Stimulated activated effector memory CD8-positive, alpha-beta T cell treated with anti-CD3 and anti-CD28 coated beads, Interleukin-12 subunit alpha, Interleukin-12 subunit beta, amount 100 ng/mL, for 72 hours (primary cell): ENCODE data around the gene KCNK5.

Experiments used
- ATAC-seq: fragments of 150-1000 bp; cut with Tn5 transposase; 2 replicates; pipeline ENCODE4 v1.10.0; 2021
- DNase-seq, 2 donors: peaks; one replicate each; pipeline ENCODE4 v3.0.0; 2021 to 2022; ENCODE audit warnings: low spot score in 2 of 2
- H3K27ac Mint-ChIP-seq: one replicate; pipeline ENCODE4 v1.8.0; 2022; ENCODE audit warnings: mild to moderate bottlenecking, mixed read lengths
- H3K36me3 Mint-ChIP-seq: one replicate; pipeline ENCODE4 v1.8.0; 2022; ENCODE audit warnings: mild to moderate bottlenecking, mixed read lengths
- H3K4me1 Mint-ChIP-seq: one replicate; pipeline ENCODE4 v1.8.0; 2022; ENCODE audit warnings: mixed read lengths
- H3K4me3 Mint-ChIP-seq: one replicate; pipeline ENCODE4 v1.8.0; 2022; ENCODE audit warnings: mild to moderate bottlenecking, mixed read lengths
- H3K9me3 Mint-ChIP-seq: one replicate; pipeline ENCODE4 v1.8.0; 2022; ENCODE audit warnings: mixed read lengths

KCNK5 gene

GRCh38 chr6:39189131-39189530, 40.1 kb downstream of the KCNK5 start:
- Mint-ChIP-seq H3K4me1 (peaks cover 32% of the 10 kb centered on the region), H3K36me3 (peaks cover 49% of the 10 kb centered on the region), H3K9me3 (no peaks in the 10 kb centered on the region), H3K27ac (peak overlapping the region; percentile 55), H3K4me3 (no peak overlapping the region)
- ATAC-seq, result no peak
- no peak for DNase-seq

GRCh38 chr6:39188571-39188970, 40.7 kb downstream of the KCNK5 start:
- peaks cover 48% of the 10 kb centered on the region for H3K36me3 Mint-ChIP-seq
- H3K9me3 Mint-ChIP-seq, result no peaks in the 10 kb centered on the region
- H3K4me1 Mint-ChIP-seq, result peaks cover 32% of the 10 kb centered on the region
- ATAC-seq, result peak; percentile 52
- peak overlapping the region; percentile 55 for H3K27ac Mint-ChIP-seq
- DNase-seq, result no peak
- no peak overlapping the region for H3K4me3 Mint-ChIP-seq

GRCh38 chr6:39188098-39188450, 41.2 kb downstream of the KCNK5 start:
- Mint-ChIP-seq H3K4me3 (no peak overlapping the region), H3K36me3 (peaks cover 43% of the 10 kb centered on the region), H3K9me3 (no peaks in the 10 kb centered on the region), H3K27ac (peak overlapping the region; percentile 55), H3K4me1 (peaks cover 32% of the 10 kb centered on the region)
- no peak for ATAC-seq
- no peak for DNase-seq

GRCh38 chr6:39184906-39185580, 44.2 kb downstream of the KCNK5 start:
- Mint-ChIP-seq H3K4me1 (peaks cover 28% of the 10 kb centered on the region), H3K36me3 (peaks cover 26% of the 10 kb centered on the region), H3K9me3 (no peaks in the 10 kb centered on the region), H3K4me3 (no peak overlapping the region), H3K27ac (peak overlapping the region; percentile 26)
- ATAC-seq, result no peak
- DNase-seq, result no peak

- no peak for ATAC-seq
- Mint-ChIP-seq H3K27ac (peak overlapping the region; percentile 47), H3K36me3 (peaks cover 11% of the 10 kb centered on the region), H3K4me1 (peaks cover 8% of the 10 kb centered on the region), H3K9me3 (peaks cover under 1% of the 10 kb centered on the region), H3K4me3 (no peak overlapping the region)
- no peak for DNase-seq
Observed at GRCh38 chr6:39182604-39183003, 46.7 kb downstream of the KCNK5 start.

- H3K4me3 Mint-ChIP-seq, result no peak overlapping the region
- H3K9me3 Mint-ChIP-seq, result peaks cover 9% of the 10 kb centered on the region
- ATAC-seq (no peak), DNase-seq (no peak)
- peaks cover 8% of the 10 kb centered on the region for H3K4me1 Mint-ChIP-seq
- peaks cover 7% of the 10 kb centered on the region for H3K36me3 Mint-ChIP-seq
- no peak overlapping the region for H3K27ac Mint-ChIP-seq
Observed at GRCh38 chr6:39181826-39182225, 47.4 kb downstream of the KCNK5 start.

GRCh38 chr6:39181333-39181732, 47.9 kb downstream of the KCNK5 start:
- Mint-ChIP-seq H3K36me3 (peaks cover 7% of the 10 kb centered on the region), H3K4me1 (peaks cover 8% of the 10 kb centered on the region), H3K27ac (no peak overlapping the region)

GRCh38 chr6:39178804-39179203, 50.5 kb downstream of the KCNK5 start:
- DNase-seq (no peak), ATAC-seq (no peak)
- Mint-ChIP-seq H3K27ac (no peak overlapping the region), H3K36me3 (peaks cover under 1% of the 10 kb centered on the region), H3K9me3 (peaks cover 11% of the 10 kb centered on the region), H3K4me1 (no peaks in the 10 kb centered on the region), H3K4me3 (no peak overlapping the region)

More at GRCh38 chr6:39181333-39181732, 47.9 kb downstream of the KCNK5 start:
- DNase-seq, result no peak
- no peak overlapping the region for H3K4me3 Mint-ChIP-seq
- peaks cover 11% of the 10 kb centered on the region for H3K9me3 Mint-ChIP-seq
- no peak for ATAC-seq

GRCh38 chr6:39178235-39178634, 51.0 kb downstream of the KCNK5 start:
- H3K36me3 Mint-ChIP-seq, result no peaks in the 10 kb centered on the region
- H3K4me3 Mint-ChIP-seq, result no peak overlapping the region
- H3K9me3 Mint-ChIP-seq, result peaks cover 11% of the 10 kb centered on the region
- DNase-seq (no peak), ATAC-seq (no peak)
- no peaks in the 10 kb centered on the region for H3K4me1 Mint-ChIP-seq
- H3K27ac Mint-ChIP-seq, result no peak overlapping the region

GRCh38 chr6:39177130-39177529, 52.1 kb downstream of the KCNK5 start:
- no peak overlapping the region for H3K27ac Mint-ChIP-seq
- DNase-seq (no peak), ATAC-seq (no peak)
- no peaks in the 10 kb centered on the region for H3K36me3 Mint-ChIP-seq
- peaks cover 11% of the 10 kb centered on the region for H3K9me3 Mint-ChIP-seq
- H3K4me1 Mint-ChIP-seq, result no peaks in the 10 kb centered on the region
- no peak overlapping the region for H3K4me3 Mint-ChIP-seq

GRCh38 chr6:39173270-39173669, 56.0 kb downstream of the KCNK5 start:
- H3K4me3 Mint-ChIP-seq, result no peak overlapping the region
- no peaks in the 10 kb centered on the region for H3K4me1 Mint-ChIP-seq
- H3K27ac Mint-ChIP-seq, result no peak overlapping the region
- no peaks in the 10 kb centered on the region for H3K36me3 Mint-ChIP-seq
- H3K9me3 Mint-ChIP-seq, result peaks cover 11% of the 10 kb centered on the region
- ATAC-seq, result no peak
- DNase-seq, result no peak

- Mint-ChIP-seq H3K27ac (no peak overlapping the region), H3K36me3 (no peaks in the 10 kb centered on the region), H3K4me1 (no peaks in the 10 kb centered on the region), H3K9me3 (peaks cover 8% of the 10 kb centered on the region), H3K4me3 (no peak overlapping the region)
- no peak for DNase-seq
- ATAC-seq, result no peak
Observed at GRCh38 chr6:39172377-39172757, 56.9 kb downstream of the KCNK5 start.

- H3K9me3 Mint-ChIP-seq, result peaks cover 2% of the 10 kb centered on the region
Observed at GRCh38 chr6:39171489-39172376, 57.5 kb downstream of the KCNK5 start.

GRCh38 chr6:39170860-39171259, 58.4 kb downstream of the KCNK5 start:
- Mint-ChIP-seq H3K27ac (no peak overlapping the region), H3K9me3 (no peaks in the 10 kb centered on the region), H3K4me3 (no peak overlapping the region), H3K4me1 (peaks cover 7% of the 10 kb centered on the region), H3K36me3 (no peaks in the 10 kb centered on the region)
- DNase-seq (no peak), ATAC-seq (no peak)

More at GRCh38 chr6:39171489-39172376, 57.5 kb downstream of the KCNK5 start:
- Mint-ChIP-seq H3K4me1 (peaks cover 2% of the 10 kb centered on the region), H3K4me3 (no peak overlapping the region), H3K27ac (no peak overlapping the region), H3K36me3 (no peaks in the 10 kb centered on the region)
- no peak for DNase-seq
- no peak for ATAC-seq

- Mint-ChIP-seq H3K4me3 (no peak overlapping the region), H3K27ac (no peak overlapping the region), H3K9me3 (no peaks in the 10 kb centered on the region), H3K36me3 (no peaks in the 10 kb centered on the region), H3K4me1 (peaks cover 7% of the 10 kb centered on the region)
- DNase-seq (no peak), ATAC-seq (no peak)
Observed at GRCh38 chr6:39170389-39170788, 58.9 kb downstream of the KCNK5 start.
